PC-3 (cell line): ENCODE measurements around the gene KIRREL1. TPM values are rescaled to one million over a fixed set of nuclear protein-coding genes. Genes with fewer than 3 reads are reported as not detected.

Experiments
- ATAC-seq: fragments of 200-7000 bp; cut with Tn5 transposase; 2 replicates; pipeline ENCODE4 v1.9.1; 2020; ENCODE audit warnings: mild to moderate bottlenecking, moderate library complexity
- BruUV-seq: library from RNA; stranded (reverse); fragments of 400-500 nt; replicated peaks from 2 replicates; lab custom pipeline; 2021; lab: Mats Ljungman, UMichigan
- CTCF ChIA-PET: fragments of 300-600 bp; sonication (Branson Sonifier 250); formaldehyde crosslinking; loops from one replicate; lab custom pipeline; 2022; ENCODE audit warnings: antibody characterized with exemption; lab: Charles Lee
- POLR2A ChIA-PET: fragments of 300-600 bp; sonication (Branson Sonifier 250); formaldehyde crosslinking; loops from one replicate; lab custom pipeline; 2022; ENCODE audit warnings: antibody characterized with exemption; ENCODE audit not compliant: unreplicated experiment; lab: Charles Lee
- DNase-seq: peaks from one replicate; pipeline ENCODE4 v3.0.0-alpha.2; 2015
- H2AFZ ChIP-seq: fragments of 300-600 bp; sonication (generic); 2 replicates; pipeline ENCODE4 v1.6.0; 2016; ENCODE audit warnings: antibody characterized with exemption, low read length
- H3F3A ChIP-seq: fragments of 300-600 bp; sonication (generic); one replicate; pipeline ENCODE4 v1.6.0; 2017; ENCODE audit warnings: antibody characterized with exemption, low read length, control low read depth, mild to moderate bottlenecking; ENCODE audit not compliant: unreplicated experiment
- H3K27ac ChIP-seq: fragments of 300-600 bp; sonication (generic); 2 replicates; pipeline ENCODE4 v1.5.1; 2016; ENCODE audit warnings: mild to moderate bottlenecking, low read length
- H3K27me3 ChIP-seq: fragments of 300-600 bp; sonication (generic); 2 replicates; pipeline ENCODE4 v1.6.1; 2016; ENCODE audit warnings: low read length, mixed read lengths
- H3K36me3 ChIP-seq: fragments of 300-600 bp; sonication (generic); 2 replicates; pipeline ENCODE4 v1.6.1; 2016; ENCODE audit warnings: low read depth, mixed run types, low read length, mixed read lengths
- H3K4me1 ChIP-seq: fragments of 300-600 bp; sonication (generic); 2 replicates; pipeline ENCODE4 v1.5.1; 2016; ENCODE audit warnings: low read length; ENCODE audit not compliant: insufficient read depth
- H3K4me2 ChIP-seq: fragments of 300-600 bp; sonication (generic); 2 replicates; pipeline ENCODE4 v1.6.0; 2016; ENCODE audit warnings: low read length
- H3K4me3 ChIP-seq: fragments of 300-600 bp; sonication (generic); 2 replicates; pipeline ENCODE4 v1.5.1; 2016; ENCODE audit warnings: mild to moderate bottlenecking, low read length, mixed read lengths
- H3K79me2 ChIP-seq: fragments of 300-600 bp; sonication (generic); 2 replicates; pipeline ENCODE4 v1.6.1; 2017; ENCODE audit warnings: low read length, mixed read lengths
- H3K9ac ChIP-seq: fragments of 300-600 bp; sonication (generic); 2 replicates; pipeline ENCODE4 v1.6.0; 2016; ENCODE audit warnings: mild to moderate bottlenecking, low read length
- H3K9me2 ChIP-seq: fragments of 300-600 bp; sonication (generic); replicated peaks from 2 replicates; pipeline ENCODE4 v1.6.1; 2016; ENCODE audit warnings: mixed run types, low read length, mixed read lengths
- H3K9me3 ChIP-seq: fragments of 300-600 bp; sonication (generic); 2 replicates; pipeline ENCODE4 v1.6.1; 2016; ENCODE audit warnings: low read length, mixed read lengths
- H4K20me1 ChIP-seq: fragments of 300-600 bp; sonication (generic); 2 replicates; pipeline ENCODE4 v1.6.1; 2016; ENCODE audit warnings: low read length, mixed read lengths
- CTCF ChIP-seq: fragments of 300-600 bp; sonication (generic); conservative IDR thresholded peaks from 2 replicates; pipeline ENCODE4 v1.5.1; 2017; ENCODE audit warnings: antibody characterized with exemption, low read depth, mild to moderate bottlenecking, low read length
- EZH2 ChIP-seq: fragments of 300-600 bp; sonication (generic); IDR thresholded peaks from one replicate; pipeline ENCODE4 v1.6.1; 2017; ENCODE audit warnings: antibody characterized with exemption, mild to moderate bottlenecking, low read length; ENCODE audit not compliant: unreplicated experiment
- EZH2phosphoT487 ChIP-seq: fragments of 300-600 bp; sonication (generic); IDR thresholded peaks from 2 replicates; pipeline ENCODE4 v1.6.1; 2018; ENCODE audit warnings: mild to moderate bottlenecking, antibody characterized with exemption, low read length, borderline replicate concordance
- intact Hi-C: fragments of 100-400 bp; cut with micrococcal nuclease; formaldehyde crosslinking; loops from 2 replicates; pipeline ENCODE4 v1.9.0; 2023
- total RNA-seq: library from RNA; depleted of rRNA; stranded (reverse); fragments of >200 nt; gene quantifications from 2 replicates; pipeline ENCODE4 v1.2.3, GENCODE V29; 2014

The KIRREL1 gene
- total RNA-seq, 1 experiment from 2014 or later, result 49.8 TPM

GRCh38 chr1:158146739-158147138 lies 153.3 kb downstream of the KIRREL1 start:
- no peak for ATAC-seq
- H4K20me1 ChIP-seq, result no peaks in the 10 kb centered on the region
- H3K4me1 ChIP-seq, result no peaks in the 10 kb centered on the region
- H3K27me3 ChIP-seq, result peaks cover 46% of the 10 kb centered on the region
- no TSS peak for BruUV-seq
- TF ChIP-seq CTCF (no peak), EZH2 (no peak), EZH2phosphoT487 (no peak)
- H2AFZ ChIP-seq, result no peak overlapping the region
- no peaks in the 10 kb centered on the region for H3K36me3 ChIP-seq
- CTCF ChIA-PET, result no interaction called here
- POLR2A ChIA-PET, result no interaction called here
- no peak for DNase-seq
- no peaks in the 10 kb centered on the region for H3F3A ChIP-seq
- H3K9ac ChIP-seq, result no peak overlapping the region
- H3K27ac ChIP-seq, result no peak overlapping the region
- no peak overlapping the region for H3K4me2 ChIP-seq
- intact Hi-C loops, result no loop called here
- no peak overlapping the region for H3K4me3 ChIP-seq
- H3K9me3 ChIP-seq, result no peaks in the 10 kb centered on the region
- no peaks in the 10 kb centered on the region for H3K9me2 ChIP-seq
- no peaks in the 10 kb centered on the region for H3K79me2 ChIP-seq

- POLR2A ChIA-PET, result no interaction called here
- no peaks in the 10 kb centered on the region for H3K4me1 ChIP-seq
- no peak for DNase-seq
- H3K27me3 ChIP-seq, result peaks cover 53% of the 10 kb centered on the region
- H4K20me1 ChIP-seq, result no peaks in the 10 kb centered on the region
- CTCF ChIA-PET, result no interaction called here
- no peaks in the 10 kb centered on the region for H3F3A ChIP-seq
- no peak overlapping the region for H3K9ac ChIP-seq
- no TSS peak for BruUV-seq
- H3K9me2 ChIP-seq, result no peaks in the 10 kb centered on the region
- H3K4me2 ChIP-seq, result no peak overlapping the region
- TF ChIP-seq CTCF (no peak), EZH2 (no peak), EZH2phosphoT487 (no peak)
- H3K27ac ChIP-seq, result no peak overlapping the region
- no peak overlapping the region for H2AFZ ChIP-seq
- no peaks in the 10 kb centered on the region for H3K9me3 ChIP-seq
- intact Hi-C loops, result no loop called here
- H3K36me3 ChIP-seq, result no peaks in the 10 kb centered on the region
- no peak overlapping the region for H3K4me3 ChIP-seq
- no peaks in the 10 kb centered on the region for H3K79me2 ChIP-seq
- no peak for ATAC-seq
Observed at GRCh38 chr1:158147401-158147800, 154.0 kb downstream of the KIRREL1 start.

- DNase-seq, result no peak
- BruUV-seq, result no TSS peak
- H3K36me3 ChIP-seq, result no peaks in the 10 kb centered on the region
- H3K27ac ChIP-seq, result no peak overlapping the region
- no peak overlapping the region for H3K4me2 ChIP-seq
- no peak for ATAC-seq
- H3K27me3 ChIP-seq, result peaks cover 57% of the 10 kb centered on the region
- no peaks in the 10 kb centered on the region for H3K9me2 ChIP-seq
- no peaks in the 10 kb centered on the region for H3F3A ChIP-seq
- ChIA-PET CTCF (no interaction called here), POLR2A (no interaction called here)
- H2AFZ ChIP-seq, result no peak overlapping the region
- H3K79me2 ChIP-seq, result no peaks in the 10 kb centered on the region
- no peak for TF ChIP-seq CTCF
- no peak for TF ChIP-seq EZH2phosphoT487
- no peak for TF ChIP-seq EZH2
- H3K9ac ChIP-seq, result no peak overlapping the region
- H3K4me3 ChIP-seq, result no peak overlapping the region
- intact Hi-C loops, result no loop called here
- H3K9me3 ChIP-seq, result no peaks in the 10 kb centered on the region
- no peaks in the 10 kb centered on the region for H3K4me1 ChIP-seq
- H4K20me1 ChIP-seq, result no peaks in the 10 kb centered on the region
Observed at GRCh38 chr1:158147869-158148268, 154.4 kb downstream of the KIRREL1 start.
